GM19438 (cell line): ENCODE results near the gene TKFC.

Experiments used
- ATAC-seq: cut with Tn5 transposase; IDR thresholded peaks from one replicate; pipeline ENCODE4 v1.9.1; 2021; ENCODE audit warnings: low read depth; ENCODE audit not compliant: unreplicated experiment

TKFC gene

GRCh38 chr11:61315260-61315659 is 17.8 kb upstream of the TKFC start:
- ATAC-seq, result no peak

- ATAC-seq, result no peak
Measured at GRCh38 chr11:61325649-61326414, 7.2 kb upstream of the TKFC start.

GRCh38 chr11:61327669-61328071 is 5.4 kb upstream of the TKFC start:
- ATAC-seq, result no peak

- no peak for ATAC-seq
Measured at GRCh38 chr11:61328351-61328750, 4.7 kb upstream of the TKFC start.

- ATAC-seq, result no peak
Measured at GRCh38 chr11:61329871-61330270, 3.2 kb upstream of the TKFC start.

GRCh38 chr11:61331651-61332050 is 1.4 kb upstream of the TKFC start:
- ATAC-seq, result no peak

GRCh38 chr11:61332281-61332796 is 689 bp upstream of the TKFC start:
- ATAC-seq, result peak; percentile 4

GRCh38 chr11:61333550-61334433 is 764 bp downstream of the TKFC start:
- ATAC-seq, result no peak

GRCh38 chr11:61334434-61335354 is 1.7 kb downstream of the TKFC start:
- no peak for ATAC-seq

GRCh38 chr11:61335355-61335710 is 2.3 kb downstream of the TKFC start:
- no peak for ATAC-seq

- ATAC-seq, result no peak
Measured at GRCh38 chr11:61336171-61336935, 3.3 kb downstream of the TKFC start.

- no peak for ATAC-seq
Measured at GRCh38 chr11:61337706-61338470, 4.9 kb downstream of the TKFC start.

- ATAC-seq, result no peak
Measured at GRCh38 chr11:61338783-61339489, 5.9 kb downstream of the TKFC start.

- no peak for ATAC-seq
Measured at GRCh38 chr11:61339490-61339878, 6.5 kb downstream of the TKFC start.

- no peak for ATAC-seq
Measured at GRCh38 chr11:61340979-61341378, 8.0 kb downstream of the TKFC start.

- ATAC-seq, result no peak
Measured at GRCh38 chr11:61341706-61342105, 8.7 kb downstream of the TKFC start.

- no peak for ATAC-seq
Measured at GRCh38 chr11:61342207-61342803, 9.3 kb downstream of the TKFC start.
